Heart left ventricle (tissue), 13 donors: Measurements from ENCODE around the gene PCSK5.

ENCODE experiments used
- POLR2A ChIP-seq, 2 donors: fragments of 450-650 bp; IDR thresholded peaks; one replicate each; pipeline ENCODE4 v1.6.1; 2017; ENCODE audit warnings: antibody characterized with exemption in 2 of 2, mild to moderate bottlenecking in 2 of 2, moderate library complexity in 2 of 2
- TF ChIP-seq, protein P1 (sequence below), 12 donors: fragments of 200-600 bp; sonication (generic) in 4 of 12; IDR thresholded peaks; one replicate each; pipeline versions ENCODE4 v1.5.0 to v1.8.0; 2018 to 2022; ENCODE audit warnings: antibody characterized with exemption in 12 of 12, mild to moderate bottlenecking in 5 of 12
- donor health status: ischemic (EF 13 %, LVEDD 7.1; RV severe dilation, severe dysfunction).
- donor health status: DM: no; HTN: yes; CAD: no.
- donor health status: DM: no; HTN: no; CAD: no.
- donor health status: ischemic (EF 25% LVEDD 6.9; RV normal size, moderate dysfunction).
- donor health status: ischemic (EF 25% LVEDD 5.7; RV mildly dilated, moderate dysfunction).
- donor health status: ischemic (EF 35%, LVEDD 5.7; RV mildly dilated, moderate dysfunction).
- donor health status: nonischemic (EF 11% LVEDD 7.7; RV severe dilation, severe dysfunction).
- donor health status: DM: yes; HTN: yes; CAD: no.
- donor health status: PGD.
- donor health status: ischemic (EF 29% LVEDD 5.4; RV normal size, mild dysfunction).
- donor health status: nonischemic (EF 23%, LVEDD 6.1; RV moderate dilation, normal function).

DNA sequence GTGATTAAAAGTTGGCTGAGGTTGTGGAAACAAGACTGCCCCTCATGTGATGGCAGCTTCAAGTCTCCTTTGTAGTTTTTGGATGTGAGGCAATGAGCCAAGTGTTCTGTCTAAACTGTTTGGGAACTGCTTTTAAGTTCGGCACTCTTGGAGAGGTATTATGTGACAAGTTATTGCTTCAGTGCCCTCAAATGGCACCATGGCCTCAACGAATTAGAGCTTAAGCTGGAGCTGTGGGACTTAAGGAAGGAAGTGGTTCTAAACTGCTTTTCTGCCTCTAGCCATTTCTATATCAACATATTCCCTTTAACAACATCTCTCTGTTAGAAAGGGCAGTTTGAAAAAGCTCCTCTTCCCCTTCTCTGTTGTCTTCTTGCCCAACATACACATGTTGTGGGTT lies 276.1 kb downstream of the PCSK5 start:
- TF ChIP-seq, protein P1, sequence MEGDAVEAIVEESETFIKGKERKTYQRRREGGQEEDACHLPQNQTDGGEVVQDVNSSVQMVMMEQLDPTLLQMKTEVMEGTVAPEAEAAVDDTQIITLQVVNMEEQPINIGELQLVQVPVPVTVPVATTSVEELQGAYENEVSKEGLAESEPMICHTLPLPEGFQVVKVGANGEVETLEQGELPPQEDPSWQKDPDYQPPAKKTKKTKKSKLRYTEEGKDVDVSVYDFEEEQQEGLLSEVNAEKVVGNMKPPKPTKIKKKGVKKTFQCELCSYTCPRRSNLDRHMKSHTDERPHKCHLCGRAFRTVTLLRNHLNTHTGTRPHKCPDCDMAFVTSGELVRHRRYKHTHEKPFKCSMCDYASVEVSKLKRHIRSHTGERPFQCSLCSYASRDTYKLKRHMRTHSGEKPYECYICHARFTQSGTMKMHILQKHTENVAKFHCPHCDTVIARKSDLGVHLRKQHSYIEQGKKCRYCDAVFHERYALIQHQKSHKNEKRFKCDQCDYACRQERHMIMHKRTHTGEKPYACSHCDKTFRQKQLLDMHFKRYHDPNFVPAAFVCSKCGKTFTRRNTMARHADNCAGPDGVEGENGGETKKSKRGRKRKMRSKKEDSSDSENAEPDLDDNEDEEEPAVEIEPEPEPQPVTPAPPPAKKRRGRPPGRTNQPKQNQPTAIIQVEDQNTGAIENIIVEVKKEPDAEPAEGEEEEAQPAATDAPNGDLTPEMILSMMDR (IDR thresholded peaks at IDR 0.05) = no peak
- TF ChIP-seq POLR2A (IDR thresholded peaks at IDR 0.05) = no peak
